ENCODE results near the gene GNB4.

DNA sequence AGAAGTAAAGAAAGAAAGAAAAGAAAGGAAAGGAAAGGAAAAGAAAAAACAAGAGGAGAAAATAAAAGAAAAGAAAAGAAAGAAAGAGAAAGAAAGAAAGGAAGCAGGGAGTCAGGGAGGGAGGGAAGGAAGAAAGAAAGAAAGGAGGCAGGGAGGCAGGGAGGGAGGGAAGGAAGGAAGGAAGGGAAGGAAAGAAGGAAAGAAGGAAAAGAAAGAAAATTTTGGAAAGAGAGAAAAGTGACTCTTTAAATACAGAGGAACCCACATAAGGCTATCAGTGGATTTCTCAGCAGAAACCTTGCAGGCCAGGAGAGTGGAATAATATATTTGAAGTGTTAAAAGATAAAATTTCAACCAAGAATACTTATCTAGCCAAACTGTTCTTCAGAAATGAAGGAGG, 44.2 kb upstream of the GNB4 start:
- TF ChIP-seq EP300 (IDR thresholded peaks at IDR 0.05; ENCODE audit: borderline replicate concordance) (no peak), CEBPB (IDR thresholded peaks at IDR 0.05) (no peak), TCF12 (IDR thresholded peaks at IDR 0.05; ENCODE audit: low read depth) (no peak), RAD21 (IDR thresholded peaks at IDR 0.05; ENCODE audit: low read depth) (no peak), MAX (IDR thresholded peaks at IDR 0.05) (no peak), NFIC (IDR thresholded peaks at IDR 0.05) (no peak), TAF1 (IDR thresholded peaks at IDR 0.05; ENCODE audit: low read depth) (no peak)
- TF ChIP-seq, protein P1, sequence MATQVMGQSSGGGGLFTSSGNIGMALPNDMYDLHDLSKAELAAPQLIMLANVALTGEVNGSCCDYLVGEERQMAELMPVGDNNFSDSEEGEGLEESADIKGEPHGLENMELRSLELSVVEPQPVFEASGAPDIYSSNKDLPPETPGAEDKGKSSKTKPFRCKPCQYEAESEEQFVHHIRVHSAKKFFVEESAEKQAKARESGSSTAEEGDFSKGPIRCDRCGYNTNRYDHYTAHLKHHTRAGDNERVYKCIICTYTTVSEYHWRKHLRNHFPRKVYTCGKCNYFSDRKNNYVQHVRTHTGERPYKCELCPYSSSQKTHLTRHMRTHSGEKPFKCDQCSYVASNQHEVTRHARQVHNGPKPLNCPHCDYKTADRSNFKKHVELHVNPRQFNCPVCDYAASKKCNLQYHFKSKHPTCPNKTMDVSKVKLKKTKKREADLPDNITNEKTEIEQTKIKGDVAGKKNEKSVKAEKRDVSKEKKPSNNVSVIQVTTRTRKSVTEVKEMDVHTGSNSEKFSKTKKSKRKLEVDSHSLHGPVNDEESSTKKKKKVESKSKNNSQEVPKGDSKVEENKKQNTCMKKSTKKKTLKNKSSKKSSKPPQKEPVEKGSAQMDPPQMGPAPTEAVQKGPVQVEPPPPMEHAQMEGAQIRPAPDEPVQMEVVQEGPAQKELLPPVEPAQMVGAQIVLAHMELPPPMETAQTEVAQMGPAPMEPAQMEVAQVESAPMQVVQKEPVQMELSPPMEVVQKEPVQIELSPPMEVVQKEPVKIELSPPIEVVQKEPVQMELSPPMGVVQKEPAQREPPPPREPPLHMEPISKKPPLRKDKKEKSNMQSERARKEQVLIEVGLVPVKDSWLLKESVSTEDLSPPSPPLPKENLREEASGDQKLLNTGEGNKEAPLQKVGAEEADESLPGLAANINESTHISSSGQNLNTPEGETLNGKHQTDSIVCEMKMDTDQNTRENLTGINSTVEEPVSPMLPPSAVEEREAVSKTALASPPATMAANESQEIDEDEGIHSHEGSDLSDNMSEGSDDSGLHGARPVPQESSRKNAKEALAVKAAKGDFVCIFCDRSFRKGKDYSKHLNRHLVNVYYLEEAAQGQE (IDR thresholded peaks at IDR 0.05; ENCODE audit: low read depth): no peak

All from Ishikawa (cell line).